Measurements from ENCODE around the gene CDK14.

Gene CDK14

GRCh38 chr7:91230503-91230902 is 634.4 kb downstream of the CDK14 start:
- TF ChIP-seq CTCF (IDR thresholded peaks at IDR 0.05): no peak

GRCh38 chr7:91233212-91233611 is 637.1 kb downstream of the CDK14 start:
- no peak for TF ChIP-seq CTCF (IDR thresholded peaks at IDR 0.05)

GRCh38 chr7:91235211-91235832 is 639.2 kb downstream of the CDK14 start:
- TF ChIP-seq CTCF (IDR thresholded peaks at IDR 0.05): no peak

- no peak for TF ChIP-seq CTCF (IDR thresholded peaks at IDR 0.05)
These were observed 643.1 kb downstream of the CDK14 start for GRCh38 chr7:91239171-91239604.

- TF ChIP-seq CTCF (IDR thresholded peaks at IDR 0.05): no peak
These were observed 643.7 kb downstream of the CDK14 start for GRCh38 chr7:91239772-91240171.

- no peak for TF ChIP-seq CTCF (IDR thresholded peaks at IDR 0.05)
These were observed 644.3 kb downstream of the CDK14 start for GRCh38 chr7:91240376-91240941.

- no peak for TF ChIP-seq CTCF (IDR thresholded peaks at IDR 0.05)
These were observed 646.1 kb downstream of the CDK14 start for GRCh38 chr7:91242097-91242844.

Data from LNCAP (cell line).